SK-N-SH (cell line): ENCODE measurements around the gene ARRDC3.
"Not testable (repeated sequence)": the region's sequence is repeated elsewhere in the genome, so short reads cannot be mapped to it uniquely, and the experiment has no call there.

Experiments
- JUND ChIP-seq: IDR thresholded peaks from 2 replicates; pipeline ENCODE4 v1.4.0; 2012
- TAF1 ChIP-seq: IDR thresholded peaks from 2 replicates; pipeline ENCODE4 v1.6.1; 2012; ENCODE audit warnings: low read depth, mild to moderate bottlenecking, low read length, moderate library complexity, borderline replicate concordance
- TF ChIP-seq, protein P1 (sequence below): fragments of 200-600 bp; sonication (generic); IDR thresholded peaks from 2 replicates; pipeline ENCODE4 v1.6.1; 2017; ENCODE audit warnings: antibody characterized with exemption, mild to moderate bottlenecking, moderate library complexity
- TF ChIP-seq, protein P2 (sequence below): IDR thresholded peaks from 2 replicates; pipeline ENCODE4 v1.4.0; 2012; ENCODE audit warnings: low read depth

- TF ChIP-seq, protein P1, sequence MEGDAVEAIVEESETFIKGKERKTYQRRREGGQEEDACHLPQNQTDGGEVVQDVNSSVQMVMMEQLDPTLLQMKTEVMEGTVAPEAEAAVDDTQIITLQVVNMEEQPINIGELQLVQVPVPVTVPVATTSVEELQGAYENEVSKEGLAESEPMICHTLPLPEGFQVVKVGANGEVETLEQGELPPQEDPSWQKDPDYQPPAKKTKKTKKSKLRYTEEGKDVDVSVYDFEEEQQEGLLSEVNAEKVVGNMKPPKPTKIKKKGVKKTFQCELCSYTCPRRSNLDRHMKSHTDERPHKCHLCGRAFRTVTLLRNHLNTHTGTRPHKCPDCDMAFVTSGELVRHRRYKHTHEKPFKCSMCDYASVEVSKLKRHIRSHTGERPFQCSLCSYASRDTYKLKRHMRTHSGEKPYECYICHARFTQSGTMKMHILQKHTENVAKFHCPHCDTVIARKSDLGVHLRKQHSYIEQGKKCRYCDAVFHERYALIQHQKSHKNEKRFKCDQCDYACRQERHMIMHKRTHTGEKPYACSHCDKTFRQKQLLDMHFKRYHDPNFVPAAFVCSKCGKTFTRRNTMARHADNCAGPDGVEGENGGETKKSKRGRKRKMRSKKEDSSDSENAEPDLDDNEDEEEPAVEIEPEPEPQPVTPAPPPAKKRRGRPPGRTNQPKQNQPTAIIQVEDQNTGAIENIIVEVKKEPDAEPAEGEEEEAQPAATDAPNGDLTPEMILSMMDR: not testable (repeated sequence)
- TF ChIP-seq, protein P2, sequence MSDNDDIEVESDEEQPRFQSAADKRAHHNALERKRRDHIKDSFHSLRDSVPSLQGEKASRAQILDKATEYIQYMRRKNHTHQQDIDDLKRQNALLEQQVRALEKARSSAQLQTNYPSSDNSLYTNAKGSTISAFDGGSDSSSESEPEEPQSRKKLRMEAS: not testable (repeated sequence)
- not testable (repeated sequence) for TF ChIP-seq JUND, TAF1
Measured at GRCh38 chr5:91344661-91345200, 38.4 kb downstream of the ARRDC3 start.
